Activated naive CD4-positive, alpha-beta T cell treated with Interleukin-2 at 50 U/mL for 16 hours (primary cell): ENCODE data around the gene LOXL3.

Source experiments
- DNase-seq: peaks from one replicate; pipeline ENCODE4 v3.0.0-alpha.2; 2020

Gene LOXL3

DNA sequence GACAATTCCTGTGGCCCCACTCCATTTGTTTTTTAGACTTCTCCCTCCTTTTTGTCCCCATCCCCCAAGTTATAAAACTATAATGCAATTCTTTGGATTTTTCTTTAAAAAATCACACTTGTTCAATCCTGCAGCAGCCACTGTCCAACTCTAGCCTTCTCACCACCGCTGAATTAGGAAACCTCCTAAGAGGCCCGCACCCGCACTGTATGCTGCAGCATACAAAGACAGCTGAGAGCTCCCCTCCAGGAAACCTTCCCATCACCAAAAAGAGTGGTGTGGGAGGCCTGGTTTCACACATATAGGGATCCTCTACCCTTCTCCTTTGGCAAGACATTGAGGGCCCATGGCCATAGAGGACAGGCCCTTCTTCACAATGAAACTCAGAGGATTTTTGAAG, 49.2 kb downstream of the LOXL3 start:
- no peak for DNase-seq

DNA sequence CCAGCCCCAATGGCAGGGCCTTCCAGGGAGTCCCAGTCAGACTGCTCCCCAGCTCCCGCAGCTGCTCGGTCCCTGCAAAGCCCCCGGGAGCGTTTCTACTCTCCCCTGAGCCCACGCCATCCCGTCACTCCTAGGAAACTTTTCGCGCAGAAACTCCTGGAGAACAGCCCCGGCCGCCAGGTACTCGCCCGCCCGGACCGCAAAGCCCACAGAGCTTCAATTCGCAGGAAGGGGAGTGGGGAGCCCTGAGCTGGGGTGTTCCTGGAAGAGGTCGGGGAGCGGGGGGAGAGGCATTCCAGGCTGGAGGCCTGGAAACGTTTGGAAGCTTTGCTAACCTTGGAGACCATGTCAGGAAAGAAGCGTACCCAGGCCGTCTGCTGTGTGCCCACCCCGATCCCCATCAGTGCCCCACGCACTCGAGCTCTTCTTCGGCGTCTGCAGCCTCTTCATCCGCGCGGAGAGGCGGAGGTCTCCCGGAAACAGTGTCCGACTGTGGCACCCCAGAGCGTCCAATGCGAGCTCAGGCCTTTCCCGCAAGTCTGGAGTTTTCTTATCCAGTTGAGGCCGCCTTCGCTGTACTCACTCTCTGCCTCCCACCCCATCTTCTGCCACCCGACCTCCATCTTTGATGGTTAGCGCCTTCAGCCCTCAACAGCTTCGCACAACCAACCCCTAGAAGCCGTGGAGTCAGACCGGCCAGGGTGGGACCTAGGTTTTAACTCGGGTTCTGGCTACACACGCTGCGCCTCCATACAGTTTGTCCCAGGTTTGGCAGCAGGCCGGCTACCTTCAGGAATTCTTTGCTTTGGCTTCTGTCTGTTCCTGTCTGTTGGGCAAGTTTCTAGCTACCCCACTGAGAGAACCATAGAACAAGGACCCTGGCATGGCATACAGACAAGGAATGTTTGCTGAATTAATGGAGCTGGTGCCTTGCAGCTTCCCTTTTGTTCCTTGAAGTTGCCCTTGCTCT, 50.0 kb downstream of the LOXL3 start:
- no peak for DNase-seq

DNA sequence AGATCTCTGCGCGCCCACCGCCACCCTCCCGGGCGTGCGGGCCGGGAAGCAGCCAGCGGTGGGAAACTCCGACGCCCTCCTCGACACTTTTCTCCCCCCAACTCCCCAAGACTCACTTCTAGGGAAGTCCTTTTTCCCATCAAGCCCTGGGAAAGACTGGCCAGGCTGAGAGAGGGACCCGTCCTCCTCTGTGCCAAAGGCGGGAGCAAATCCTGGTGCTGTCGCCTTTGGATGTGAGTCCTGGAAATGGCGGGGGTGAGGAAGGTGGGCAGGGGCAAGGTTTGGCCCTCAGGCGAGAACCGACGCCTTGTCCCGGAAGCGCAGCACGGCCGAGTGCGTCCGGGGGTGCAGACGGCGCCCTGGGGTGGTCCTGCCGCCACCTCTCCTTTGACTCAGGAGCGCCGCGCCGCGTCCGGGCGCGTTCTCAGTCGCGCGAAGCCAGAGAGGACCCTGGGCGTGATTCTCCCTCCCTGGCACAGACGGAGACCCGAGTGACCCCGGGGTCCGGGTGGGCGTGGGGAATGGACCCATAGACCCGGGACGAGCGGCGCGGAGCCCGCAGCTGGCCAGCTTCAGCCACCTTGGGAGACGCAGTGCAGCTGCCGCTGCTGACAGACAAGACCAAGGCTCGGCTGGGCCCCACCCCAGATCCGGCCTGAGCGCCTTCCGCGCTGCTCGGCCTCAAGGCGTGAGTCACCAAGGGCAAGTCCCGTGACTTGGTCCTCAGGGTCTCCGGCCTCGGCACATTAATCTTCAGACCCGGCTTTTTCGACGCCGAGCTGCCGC, 50.8 kb downstream of the LOXL3 start:
- DNase-seq: peak; percentile 43

DNA sequence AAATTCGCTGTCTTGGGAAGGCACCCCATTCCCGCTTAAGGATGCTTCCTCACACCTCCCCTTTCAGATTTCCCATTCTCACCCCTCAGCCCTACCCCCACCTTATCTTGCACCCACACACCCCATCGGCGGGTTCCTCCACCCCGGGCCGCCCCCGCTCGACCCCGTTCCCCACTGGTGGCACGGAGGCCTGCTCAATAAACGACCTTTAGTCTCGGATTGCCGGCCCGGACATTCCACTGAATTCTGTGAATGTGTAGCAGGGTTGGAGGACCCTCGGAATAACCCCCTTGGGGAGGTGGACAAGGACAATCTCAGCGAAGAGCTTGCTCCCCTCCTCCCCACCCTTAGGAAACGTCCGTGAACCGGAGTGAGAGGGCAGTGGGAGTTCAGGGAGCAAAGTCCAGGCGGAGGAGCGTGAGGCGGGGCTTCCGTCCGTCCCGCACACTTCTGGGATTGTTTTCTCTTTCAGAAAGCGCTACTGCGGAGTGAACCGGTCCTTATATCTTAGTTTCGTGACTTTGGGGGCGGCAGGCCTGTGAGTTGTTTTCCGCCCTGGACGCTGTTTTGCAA, 51.5 kb downstream of the LOXL3 start:
- no peak for DNase-seq

DNA sequence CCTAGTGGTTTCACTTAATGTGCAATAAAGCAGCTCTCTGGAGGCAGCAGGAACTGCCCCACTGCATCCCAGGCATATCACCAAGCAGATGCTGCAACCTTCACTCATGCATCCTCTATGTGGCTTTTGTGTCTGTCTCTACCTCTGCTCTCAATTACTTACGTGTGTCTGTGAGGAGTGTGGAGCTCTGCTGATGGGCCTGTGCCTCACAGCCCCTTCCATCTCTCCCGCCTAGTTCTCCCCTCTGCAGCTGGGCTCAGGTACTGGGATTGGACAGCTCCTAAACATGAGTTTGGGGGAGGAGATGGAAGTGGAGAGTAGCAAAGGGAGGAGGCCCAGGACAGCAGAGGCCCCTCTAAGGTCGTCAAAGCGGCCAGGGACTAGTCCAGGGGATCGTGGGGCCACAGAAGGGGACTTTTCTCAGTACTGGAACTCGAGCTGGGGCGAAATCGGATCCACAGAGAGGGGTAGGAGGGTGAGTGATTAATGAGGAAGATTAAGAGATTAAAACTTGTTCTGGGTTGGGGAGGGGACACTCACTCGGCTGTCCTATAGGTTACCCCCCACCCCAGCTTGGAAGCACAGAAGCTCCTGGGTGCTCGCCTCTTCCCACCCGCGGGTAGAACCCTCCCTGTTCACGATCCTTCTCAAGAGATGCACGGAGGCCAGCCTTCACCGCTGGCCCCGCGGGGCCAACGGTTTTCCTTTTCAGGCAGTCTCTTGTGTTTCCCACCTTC, 52.2 kb downstream of the LOXL3 start:
- no peak for DNase-seq

DNA sequence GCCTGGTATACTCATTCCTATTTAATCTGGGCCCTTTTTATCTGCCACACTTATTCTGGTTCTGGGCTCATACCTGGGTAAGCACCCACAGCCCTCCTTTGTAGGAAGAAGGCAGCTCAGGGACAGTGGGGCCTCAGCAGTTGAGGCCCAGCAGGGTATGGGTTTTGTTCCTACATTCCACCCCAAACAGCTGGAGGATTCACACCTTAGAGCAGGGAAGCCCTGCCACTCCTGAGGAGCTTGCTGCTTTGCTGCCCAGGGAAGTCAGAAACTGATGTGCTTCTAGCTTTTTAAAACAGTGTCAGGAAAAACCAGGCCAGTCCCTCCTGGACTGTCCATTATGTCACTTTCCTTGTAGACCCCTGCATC, 53.2 kb downstream of the LOXL3 start:
- no peak for DNase-seq

DNA sequence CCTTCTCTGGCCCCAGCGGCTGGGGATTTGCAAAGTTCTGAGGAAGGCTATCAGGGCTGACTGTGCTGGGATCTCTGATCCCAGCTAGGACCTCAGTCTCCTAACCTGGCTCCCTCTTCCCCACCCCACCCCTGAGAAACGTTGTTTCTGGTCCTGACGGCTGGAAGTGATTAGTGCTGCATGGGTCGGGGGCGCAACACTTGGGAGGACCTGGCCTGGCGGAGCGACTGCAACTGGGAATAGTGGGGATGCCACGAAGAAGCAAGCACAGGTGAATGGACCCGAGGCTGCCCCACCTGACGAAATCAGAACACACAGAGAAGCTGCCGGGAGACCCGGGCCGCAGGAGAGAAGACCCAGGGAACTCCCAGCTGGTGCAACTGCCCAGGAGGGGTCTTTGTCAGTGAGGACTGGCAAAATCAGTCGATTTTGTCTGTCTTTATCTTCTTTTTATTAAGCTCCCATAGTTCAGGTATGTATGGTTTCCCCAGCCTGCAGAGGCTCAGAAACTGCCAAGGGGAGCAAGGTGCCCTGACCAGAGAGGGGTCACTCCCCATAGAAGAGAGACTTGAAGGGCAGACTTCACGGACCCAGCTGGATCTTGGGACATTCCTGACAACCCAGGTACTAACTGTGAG, 53.7 kb downstream of the LOXL3 start:
- no peak for DNase-seq

DNA sequence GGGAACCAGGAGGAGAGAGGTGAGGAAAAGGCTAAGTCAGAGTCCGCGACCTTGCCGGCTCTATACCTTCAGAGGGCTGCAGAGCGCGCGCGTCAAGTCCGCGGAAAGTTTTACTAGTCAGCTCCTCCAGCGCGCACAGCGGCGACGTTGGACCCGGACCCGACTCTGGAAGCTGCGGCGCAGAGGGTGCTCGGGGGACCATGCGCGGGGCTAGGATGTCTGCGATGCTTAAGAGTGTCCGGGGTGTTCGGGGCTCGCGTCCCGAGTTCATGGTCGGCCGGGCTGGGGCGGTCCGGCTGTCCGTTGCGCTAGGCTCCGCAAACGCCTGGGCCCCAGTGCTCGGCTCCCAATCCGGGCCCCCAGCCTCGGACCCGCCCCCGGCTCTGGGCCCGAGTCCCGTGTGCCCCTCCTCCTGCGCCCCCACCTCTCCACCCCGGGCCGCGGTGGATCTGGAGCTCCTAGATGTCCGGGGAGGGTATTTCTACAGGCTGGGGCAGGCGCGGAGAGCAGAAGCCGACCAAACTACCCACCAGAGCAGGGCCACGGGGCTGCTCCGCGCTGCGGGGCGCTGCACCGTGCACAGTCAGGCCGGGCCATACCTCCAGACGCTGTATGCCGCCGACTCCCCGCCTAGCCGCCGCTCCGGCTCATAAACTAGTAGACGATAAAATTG, 54.3 kb downstream of the LOXL3 start, which contains the start of gene LBX2:
Gene LBX2 (minus strand): TSS at position 337 of the 673 bp plus-strand sequence. CDS start 66 bp downstream, at position 271.
- DNase-seq: peak; percentile 33

DNA sequence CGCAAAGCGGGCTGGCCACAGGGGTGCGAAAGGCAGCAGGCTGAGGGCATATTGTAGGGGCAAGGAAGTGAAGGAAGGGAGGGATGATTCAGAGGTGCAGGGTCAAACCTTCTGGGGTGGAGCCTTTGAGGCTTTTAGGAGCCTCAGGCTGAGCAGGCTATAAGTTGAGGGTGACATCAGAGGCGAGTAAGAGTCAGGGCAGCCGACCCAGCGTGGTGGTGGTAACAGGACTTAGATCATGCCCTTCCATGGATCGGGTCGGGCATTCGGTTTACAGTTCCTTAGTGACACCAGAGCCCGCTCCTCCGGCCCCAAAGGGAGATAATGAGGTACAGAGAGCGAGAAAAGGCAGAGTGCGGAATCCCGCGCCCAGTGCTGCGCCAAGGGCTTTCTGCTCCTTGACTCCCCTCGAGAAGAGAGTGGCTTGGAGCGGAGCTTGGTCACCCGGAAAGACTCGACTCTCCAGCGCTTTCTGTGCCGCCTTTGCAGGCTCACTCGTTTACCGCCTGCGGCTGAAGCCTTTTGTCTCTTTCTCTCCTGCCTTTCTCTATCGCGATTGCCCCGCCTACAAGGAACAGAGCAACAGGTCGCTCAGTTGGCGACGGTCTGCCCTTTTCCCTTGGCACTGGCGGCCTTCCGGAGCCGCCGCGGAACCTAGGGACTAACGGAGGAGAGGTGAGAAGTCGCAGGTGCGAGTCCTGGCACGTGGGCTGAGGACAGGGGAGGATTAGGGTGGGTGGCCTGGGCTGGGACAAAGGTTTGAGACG, 55.1 kb downstream of the LOXL3 start:
- no peak for DNase-seq

DNA sequence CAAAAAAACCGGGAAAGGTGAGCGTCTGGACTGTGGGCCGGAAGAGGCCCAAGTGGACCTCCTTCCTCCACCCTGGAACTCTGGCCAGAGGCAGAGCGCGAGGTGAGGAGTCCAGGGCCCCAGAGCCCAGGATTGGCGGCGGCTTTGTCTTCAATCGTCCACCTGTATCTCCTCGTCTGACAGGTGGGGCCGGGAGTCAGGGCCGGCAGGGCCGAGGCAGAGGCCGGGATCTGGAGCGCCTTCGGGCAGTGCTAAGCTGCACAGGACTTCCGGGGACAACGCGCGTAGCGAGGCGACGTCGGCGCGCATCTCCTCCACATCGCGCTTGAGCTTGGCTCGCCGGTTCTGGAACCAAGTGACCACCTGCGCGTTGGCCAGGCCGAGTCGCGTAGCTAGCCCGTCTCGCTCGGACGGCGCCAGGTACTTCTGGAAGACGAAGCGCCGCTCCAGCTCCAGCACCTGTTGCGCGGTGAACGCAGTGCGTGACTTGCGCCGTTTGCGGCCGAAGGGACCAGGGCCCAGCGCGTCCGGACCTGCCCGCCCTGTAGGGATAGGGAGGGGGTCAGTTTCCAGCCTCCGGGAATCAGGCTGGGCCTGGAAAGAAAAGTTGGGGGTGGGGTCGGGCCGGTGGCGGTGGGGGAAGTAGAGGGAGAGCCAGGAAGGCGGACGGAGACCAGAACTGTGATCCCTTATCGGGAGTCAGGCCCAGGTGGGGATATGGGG, 55.8 kb downstream of the LOXL3 start:
- DNase-seq: peak; percentile 24

GRCh38 chr2:74496997-74497776, 56.6 kb downstream of the LOXL3 start:
- DNase-seq: no peak

DNA sequence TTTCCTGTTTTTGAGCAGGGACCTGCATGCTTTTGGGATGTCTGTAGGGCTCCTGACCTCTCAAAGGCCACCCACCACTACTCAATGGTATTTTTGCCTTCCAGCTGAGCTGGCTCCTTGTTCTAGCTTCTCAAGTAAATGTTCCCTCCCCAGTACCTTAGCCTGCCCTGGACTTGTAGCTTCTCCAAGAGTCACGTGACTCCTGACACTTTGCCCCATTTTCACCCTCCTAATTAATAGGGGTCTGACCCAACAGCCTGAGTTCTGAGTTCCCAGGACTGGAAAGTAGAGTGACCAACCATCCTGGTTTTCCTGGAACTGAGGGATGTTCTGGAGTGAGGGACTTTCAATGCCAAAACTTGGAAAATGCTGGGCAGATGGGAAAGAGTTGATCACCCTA, 58.3 kb downstream of the LOXL3 start:
- DNase-seq: no peak

DNA sequence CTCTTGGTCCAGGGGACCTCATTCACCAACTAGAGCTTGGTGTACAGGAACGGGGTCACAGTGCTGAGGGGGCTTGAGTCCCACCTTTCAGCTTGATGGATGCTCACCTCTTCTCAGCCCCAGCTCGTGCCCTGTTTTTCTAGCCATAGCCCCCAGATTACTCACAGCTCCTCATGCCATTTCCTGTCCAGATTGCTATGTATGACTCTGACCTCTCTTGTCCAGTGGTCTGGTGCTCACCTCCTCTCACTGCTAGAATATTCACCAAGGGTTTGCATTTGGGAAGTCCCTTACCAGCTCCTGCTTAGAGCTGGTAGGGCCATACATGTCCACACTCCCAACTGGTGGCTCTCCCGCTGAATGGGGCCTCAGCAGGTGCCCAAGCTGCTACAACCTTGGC, 60.2 kb downstream of the LOXL3 start:
- no peak for DNase-seq

GRCh38 chr2:74491648-74492544, 61.8 kb downstream of the LOXL3 start:
- DNase-seq: no peak

DNA sequence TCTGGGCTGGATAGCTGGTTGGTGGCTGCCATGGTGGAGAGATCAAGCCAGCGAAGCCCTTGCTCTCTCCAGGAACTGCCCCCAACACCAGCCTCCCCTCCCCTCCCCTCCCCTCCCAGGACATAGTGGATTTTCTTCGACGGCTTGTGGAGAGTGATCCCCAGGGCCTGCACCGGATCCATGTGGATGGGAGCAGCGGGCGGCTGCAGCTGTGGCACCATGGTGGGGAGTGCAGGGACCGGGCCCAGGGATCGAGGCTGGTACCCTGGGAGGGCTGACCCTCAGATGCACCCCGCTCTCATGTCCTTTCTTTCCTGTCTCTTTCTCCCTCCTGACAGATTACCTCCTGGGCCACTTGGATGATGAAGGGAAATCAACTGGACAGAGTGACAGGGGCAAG, 63.8 kb downstream of the LOXL3 start:
- no peak for DNase-seq

DNA sequence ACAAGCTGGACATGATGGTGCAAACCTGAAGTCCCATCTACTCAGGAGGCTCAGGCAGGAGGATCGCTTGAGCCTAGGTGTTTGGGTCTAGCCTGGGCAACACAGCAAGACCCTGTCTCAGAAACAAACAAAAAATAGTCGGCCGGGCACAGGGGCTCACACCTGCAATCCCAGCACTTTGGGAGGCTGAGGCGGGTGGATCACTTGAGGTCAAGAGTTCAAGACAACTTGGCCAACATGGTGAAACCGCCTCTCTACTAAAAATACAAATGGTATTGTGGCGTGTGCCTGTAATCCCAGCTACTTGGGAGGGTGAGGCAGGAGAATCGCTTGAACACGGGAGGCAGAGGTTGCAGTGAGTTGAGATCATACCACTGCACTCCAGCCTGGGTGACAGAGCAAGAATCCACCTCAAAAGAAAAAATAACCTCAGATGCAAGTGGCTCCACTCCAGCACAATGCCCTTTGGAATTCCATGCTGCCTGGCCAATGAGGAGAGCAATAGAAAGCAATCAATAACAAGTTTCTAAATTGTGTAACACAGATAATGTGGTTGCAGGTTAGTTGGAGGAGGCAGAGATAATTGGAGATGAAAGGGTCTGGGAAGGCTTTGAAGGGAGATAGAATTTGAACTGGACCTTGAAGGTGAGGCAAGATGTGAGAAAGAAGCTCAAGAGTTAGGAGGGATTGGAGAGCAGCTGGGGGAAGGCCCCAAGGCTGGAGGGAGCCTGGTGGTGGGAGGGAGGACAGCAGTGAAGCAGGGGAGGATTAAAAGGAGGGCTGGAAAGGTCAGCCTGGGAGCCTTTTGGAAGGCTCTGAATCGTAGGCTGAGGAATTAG, 64.9 kb downstream of the LOXL3 start:
- no peak for DNase-seq

DNA sequence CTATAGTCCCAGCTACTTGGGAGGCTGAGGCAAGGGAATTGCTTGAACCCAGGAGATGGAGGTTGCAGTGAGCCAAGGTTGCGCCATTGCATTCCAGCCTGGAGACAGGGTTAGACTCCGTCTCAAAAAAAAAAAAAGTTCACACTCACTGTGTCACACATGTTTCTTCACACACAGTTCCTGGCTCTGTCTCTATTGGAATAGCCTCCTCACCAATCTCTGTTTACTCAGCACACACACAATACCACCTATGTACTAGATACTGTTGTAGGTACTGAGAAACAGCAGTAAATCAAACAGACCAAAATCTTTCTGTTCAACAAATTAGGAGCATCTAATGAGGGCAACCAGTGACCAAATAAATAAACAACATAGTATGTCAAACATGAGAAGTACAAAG, 67.6 kb downstream of the LOXL3 start:
- no peak for DNase-seq
